Neural cell (in vitro differentiated cells): ENCODE results near the gene POLRMT. TPM values are rescaled to one million over a fixed set of nuclear protein-coding genes. Genes with fewer than 3 reads are reported as not detected.

Source experiments
- H2AFZ ChIP-seq: fragments of 200-600, 300-800 bp; sonication (generic), shearing (Covaris generic); 2 replicates; pipeline ENCODE4 v1.6.0; 2014; ENCODE audit warnings: low read depth, mild to moderate bottlenecking, antibody characterized with exemption, low read length, moderate library complexity
- H3F3A ChIP-seq: fragments of 200-600 bp; shearing (Covaris generic); 2 replicates; pipeline ENCODE4 v1.6.1; 2016; ENCODE audit warnings: mild to moderate bottlenecking, moderate library complexity, mixed read lengths, antibody characterized with exemption, low read length; ENCODE audit not compliant: insufficient read depth, poor library complexity, severe bottlenecking
- H3K27ac ChIP-seq: fragments of 200-600, 300-800 bp; sonication (generic), shearing (Covaris generic); 2 replicates; pipeline ENCODE4 v1.5.1; 2014; ENCODE audit warnings: mild to moderate bottlenecking, low read length, moderate library complexity
- H3K27me3 ChIP-seq: fragments of 300-800, 200-600 bp; sonication (generic), shearing (Covaris generic); 2 replicates; pipeline ENCODE4 v1.6.0; 2014; ENCODE audit warnings: mild to moderate bottlenecking, low read depth, low read length, moderate library complexity; ENCODE audit not compliant: insufficient read depth
- H3K36me3 ChIP-seq: fragments of 300-800, 200-600 bp; sonication (generic), shearing (Covaris generic); 2 replicates; pipeline ENCODE4 v1.5.1; 2014; ENCODE audit warnings: mild to moderate bottlenecking, antibody characterized with exemption, low read length, moderate library complexity; ENCODE audit not compliant: insufficient read depth
- H3K4me2 ChIP-seq: fragments of 300-800, 200-600 bp; sonication (generic), shearing (Covaris generic); 2 replicates; pipeline ENCODE4 v1.6.0; 2014; ENCODE audit warnings: mild to moderate bottlenecking, low read length
- H3K4me3 ChIP-seq: fragments of 300-800, 200-600 bp; sonication (generic), shearing (Covaris generic); 2 replicates; pipeline ENCODE4 v1.5.1; 2014; ENCODE audit warnings: mild to moderate bottlenecking, low read length, moderate library complexity
- H3K79me2 ChIP-seq: fragments of 200-600 bp; shearing (Covaris generic); replicated peaks from 2 replicates; pipeline ENCODE4 v1.6.0; 2014; ENCODE audit warnings: mild to moderate bottlenecking, low read length, moderate library complexity; ENCODE audit not compliant: insufficient read depth
- H3K9ac ChIP-seq: fragments of 300-800, 200-600 bp; sonication (generic), shearing (Covaris generic); 2 replicates; pipeline ENCODE4 v1.6.1; 2016; ENCODE audit warnings: mild to moderate bottlenecking, low read length, mixed read lengths
- H3K9me2 ChIP-seq: fragments of 200-600 bp; shearing (Covaris generic); 2 replicates; pipeline ENCODE4 v1.6.1; 2016; ENCODE audit warnings: mild to moderate bottlenecking, low read length, mixed read lengths; ENCODE audit not compliant: insufficient read depth
- H3K9me3 ChIP-seq: fragments of 200-600, 300-800 bp; sonication (generic), shearing (Covaris generic); 2 replicates; pipeline ENCODE4 v1.6.1; 2016; ENCODE audit warnings: mild to moderate bottlenecking, mixed run types, low read length, moderate library complexity, mixed read lengths
- H4K20me1 ChIP-seq: fragments of 200-600 bp; shearing (Covaris generic); 2 replicates; pipeline ENCODE4 v1.6.1; 2016; ENCODE audit warnings: mild to moderate bottlenecking, mixed run types; ENCODE audit not compliant: insufficient read depth
- EP300 ChIP-seq: fragments of 450-650 bp; conservative IDR thresholded peaks from 2 replicates; pipeline ENCODE4 v1.6.1; 2014; ENCODE audit warnings: antibody characterized with exemption, mild to moderate bottlenecking, moderate library complexity; ENCODE audit not compliant: poor library complexity, severe bottlenecking
- EZH2 ChIP-seq: fragments of 200-600, 300-800 bp; shearing (Covaris generic), sonication (generic); IDR thresholded peaks from 2 replicates; pipeline ENCODE4 v1.6.1; 2014; ENCODE audit warnings: antibody characterized with exemption, low read length, borderline replicate concordance, mild to moderate bottlenecking; ENCODE audit not compliant: insufficient read depth, poor library complexity, severe bottlenecking
- MXI1 ChIP-seq: fragments of 450-650 bp; conservative IDR thresholded peaks from 2 replicates; pipeline ENCODE4 v1.6.1; 2014; ENCODE audit warnings: antibody characterized with exemption, mild to moderate bottlenecking; ENCODE audit not compliant: poor library complexity, severe bottlenecking
- POLR2AphosphoS5 ChIP-seq: IDR thresholded peaks from 2 replicates; pipeline ENCODE4 v1.6.1; 2012
- RAD21 ChIP-seq: fragments of 450-650 bp; conservative IDR thresholded peaks from 2 replicates; pipeline ENCODE4 v1.6.1; 2014; ENCODE audit warnings: antibody characterized with exemption, mild to moderate bottlenecking, moderate library complexity
- SMC3 ChIP-seq: fragments of 450-650 bp; conservative IDR thresholded peaks from 2 replicates; pipeline ENCODE4 v1.6.1; 2014; ENCODE audit warnings: antibody characterized with exemption, mild to moderate bottlenecking, moderate library complexity; ENCODE audit not compliant: poor library complexity
- TAF1 ChIP-seq: IDR thresholded peaks from 2 replicates; pipeline ENCODE4 v1.6.1; 2012; ENCODE audit warnings: low read depth
- polyA plus RNA-seq: library from polyadenylated mRNA; depleted of rRNA; stranded (reverse); fragments of >200 nt; gene quantifications from 2 replicates; pipeline ENCODE4 v1.2.3, GENCODE V29; 2014
- TF ChIP-seq, protein P1 (sequence below): IDR thresholded peaks from 2 replicates; pipeline ENCODE4 v1.6.1; 2012; ENCODE audit warnings: borderline replicate concordance
- TF ChIP-seq, protein P2 (sequence below): fragments of 450-650 bp; IDR thresholded peaks from 2 replicates; pipeline ENCODE4 v1.5.1; 2014; ENCODE audit warnings: antibody characterized with exemption, mild to moderate bottlenecking, moderate library complexity; ENCODE audit not compliant: poor library complexity, severe bottlenecking

POLRMT gene
- polyA plus RNA-seq, 1 donor from 2014 or later: 28.3 TPM

DNA sequence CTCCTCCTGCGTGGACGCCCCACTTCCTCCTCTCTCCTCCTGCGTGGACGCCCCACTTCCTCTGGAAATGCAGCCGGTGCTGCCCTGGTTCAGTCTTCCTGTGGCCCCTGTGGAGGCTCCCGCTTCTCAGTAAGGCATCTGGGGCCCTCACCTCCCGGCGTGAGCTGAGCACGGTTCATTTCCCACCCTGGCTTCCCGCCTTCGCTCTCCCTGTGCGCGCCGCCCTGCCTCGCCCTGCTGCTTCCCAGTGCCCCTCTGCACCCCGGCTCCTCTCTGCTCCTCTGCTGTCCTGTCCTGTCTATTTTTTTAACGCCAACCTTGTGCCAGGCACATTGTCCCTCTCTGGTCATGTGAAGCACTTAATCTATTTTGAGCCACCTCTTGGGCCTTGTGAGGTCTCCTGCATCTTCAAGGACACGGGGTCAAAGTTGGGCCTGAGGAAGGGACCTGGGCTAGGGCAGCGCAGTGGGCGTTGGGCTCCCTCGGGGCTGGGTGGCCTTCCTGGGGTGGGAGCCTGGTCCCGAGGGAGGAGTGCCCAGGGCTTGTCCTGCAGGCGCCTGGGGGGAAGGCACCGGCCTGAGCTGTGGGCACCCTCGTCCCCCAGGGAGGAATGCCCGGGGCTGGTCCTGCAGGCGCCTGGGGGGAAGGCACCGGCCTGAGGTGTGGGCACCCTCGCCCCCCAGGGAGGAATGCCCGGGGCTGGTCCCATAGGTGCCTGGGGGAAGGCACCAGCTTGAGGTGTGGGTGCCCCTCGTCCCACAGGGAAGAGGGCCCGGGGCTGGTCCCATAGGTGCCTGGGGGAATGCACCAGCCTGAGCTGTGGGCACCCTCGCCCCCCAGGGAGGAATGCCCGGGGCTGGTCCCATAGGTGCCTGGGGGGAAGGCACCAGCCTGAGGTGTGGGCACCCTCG is 30.7 kb downstream of the POLRMT start:
- TF ChIP-seq EZH2 (no peak), EP300 (no peak), MXI1 (no peak), SMC3 (no peak), TAF1 (no peak), POLR2AphosphoS5 (no peak), RAD21 (no peak)
- TF ChIP-seq, protein P1, sequence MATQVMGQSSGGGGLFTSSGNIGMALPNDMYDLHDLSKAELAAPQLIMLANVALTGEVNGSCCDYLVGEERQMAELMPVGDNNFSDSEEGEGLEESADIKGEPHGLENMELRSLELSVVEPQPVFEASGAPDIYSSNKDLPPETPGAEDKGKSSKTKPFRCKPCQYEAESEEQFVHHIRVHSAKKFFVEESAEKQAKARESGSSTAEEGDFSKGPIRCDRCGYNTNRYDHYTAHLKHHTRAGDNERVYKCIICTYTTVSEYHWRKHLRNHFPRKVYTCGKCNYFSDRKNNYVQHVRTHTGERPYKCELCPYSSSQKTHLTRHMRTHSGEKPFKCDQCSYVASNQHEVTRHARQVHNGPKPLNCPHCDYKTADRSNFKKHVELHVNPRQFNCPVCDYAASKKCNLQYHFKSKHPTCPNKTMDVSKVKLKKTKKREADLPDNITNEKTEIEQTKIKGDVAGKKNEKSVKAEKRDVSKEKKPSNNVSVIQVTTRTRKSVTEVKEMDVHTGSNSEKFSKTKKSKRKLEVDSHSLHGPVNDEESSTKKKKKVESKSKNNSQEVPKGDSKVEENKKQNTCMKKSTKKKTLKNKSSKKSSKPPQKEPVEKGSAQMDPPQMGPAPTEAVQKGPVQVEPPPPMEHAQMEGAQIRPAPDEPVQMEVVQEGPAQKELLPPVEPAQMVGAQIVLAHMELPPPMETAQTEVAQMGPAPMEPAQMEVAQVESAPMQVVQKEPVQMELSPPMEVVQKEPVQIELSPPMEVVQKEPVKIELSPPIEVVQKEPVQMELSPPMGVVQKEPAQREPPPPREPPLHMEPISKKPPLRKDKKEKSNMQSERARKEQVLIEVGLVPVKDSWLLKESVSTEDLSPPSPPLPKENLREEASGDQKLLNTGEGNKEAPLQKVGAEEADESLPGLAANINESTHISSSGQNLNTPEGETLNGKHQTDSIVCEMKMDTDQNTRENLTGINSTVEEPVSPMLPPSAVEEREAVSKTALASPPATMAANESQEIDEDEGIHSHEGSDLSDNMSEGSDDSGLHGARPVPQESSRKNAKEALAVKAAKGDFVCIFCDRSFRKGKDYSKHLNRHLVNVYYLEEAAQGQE: no peak
- TF ChIP-seq, protein P2, sequence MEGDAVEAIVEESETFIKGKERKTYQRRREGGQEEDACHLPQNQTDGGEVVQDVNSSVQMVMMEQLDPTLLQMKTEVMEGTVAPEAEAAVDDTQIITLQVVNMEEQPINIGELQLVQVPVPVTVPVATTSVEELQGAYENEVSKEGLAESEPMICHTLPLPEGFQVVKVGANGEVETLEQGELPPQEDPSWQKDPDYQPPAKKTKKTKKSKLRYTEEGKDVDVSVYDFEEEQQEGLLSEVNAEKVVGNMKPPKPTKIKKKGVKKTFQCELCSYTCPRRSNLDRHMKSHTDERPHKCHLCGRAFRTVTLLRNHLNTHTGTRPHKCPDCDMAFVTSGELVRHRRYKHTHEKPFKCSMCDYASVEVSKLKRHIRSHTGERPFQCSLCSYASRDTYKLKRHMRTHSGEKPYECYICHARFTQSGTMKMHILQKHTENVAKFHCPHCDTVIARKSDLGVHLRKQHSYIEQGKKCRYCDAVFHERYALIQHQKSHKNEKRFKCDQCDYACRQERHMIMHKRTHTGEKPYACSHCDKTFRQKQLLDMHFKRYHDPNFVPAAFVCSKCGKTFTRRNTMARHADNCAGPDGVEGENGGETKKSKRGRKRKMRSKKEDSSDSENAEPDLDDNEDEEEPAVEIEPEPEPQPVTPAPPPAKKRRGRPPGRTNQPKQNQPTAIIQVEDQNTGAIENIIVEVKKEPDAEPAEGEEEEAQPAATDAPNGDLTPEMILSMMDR: no peak
- Histone ChIP-seq H3K9me3 (no peaks in the 10 kb centered on the region), H3K9me2 (no peaks in the 10 kb centered on the region), H3K4me2 (no peak overlapping the region), H4K20me1 (no peaks in the 10 kb centered on the region), H3K4me3 (no peak overlapping the region), H3K9ac (no peak overlapping the region), H3K27me3 (no peaks in the 10 kb centered on the region), H3K36me3 (no peaks in the 10 kb centered on the region), H3K79me2 (no peaks in the 10 kb centered on the region), H3F3A (no peaks in the 10 kb centered on the region), H3K27ac (no peak overlapping the region), H2AFZ (no peak overlapping the region)

DNA sequence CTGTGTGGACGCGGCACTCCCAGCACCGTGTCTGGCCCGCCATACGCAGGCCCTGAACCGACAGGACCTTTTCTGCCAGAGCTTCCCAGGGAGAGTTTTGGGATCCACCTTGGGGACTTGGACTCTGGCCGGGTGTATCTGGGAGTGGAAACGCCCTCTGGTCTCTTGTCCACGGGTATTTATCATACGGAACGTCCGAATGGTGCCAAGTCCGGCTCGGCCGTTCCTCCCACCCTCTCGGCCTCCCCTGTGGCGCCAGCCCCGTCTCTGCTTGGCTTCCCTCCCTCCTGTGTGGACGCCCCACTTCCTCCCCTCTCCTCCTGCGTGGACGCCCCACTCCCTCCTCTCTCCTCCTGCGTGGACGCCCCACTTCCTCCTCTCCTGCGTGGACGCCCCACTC is 31.5 kb downstream of the POLRMT start:
- H2AFZ ChIP-seq: no peak overlapping the region
- H3F3A ChIP-seq: no peaks in the 10 kb centered on the region
- no peaks in the 10 kb centered on the region for H4K20me1 ChIP-seq
- H3K27ac ChIP-seq: no peak overlapping the region
- TF ChIP-seq TAF1: no peak
- TF ChIP-seq, protein P1: no peak
- no peak for TF ChIP-seq EP300
- TF ChIP-seq EZH2: no peak
- TF ChIP-seq RAD21: no peak
- no peak for TF ChIP-seq SMC3
- TF ChIP-seq, protein P2: no peak
- TF ChIP-seq MXI1: no peak
- no peak for TF ChIP-seq POLR2AphosphoS5
- H3K79me2 ChIP-seq: no peaks in the 10 kb centered on the region
- H3K9me2 ChIP-seq: no peaks in the 10 kb centered on the region
- no peaks in the 10 kb centered on the region for H3K36me3 ChIP-seq
- no peaks in the 10 kb centered on the region for H3K9me3 ChIP-seq
- no peaks in the 10 kb centered on the region for H3K27me3 ChIP-seq
- no peak overlapping the region for H3K4me2 ChIP-seq
- no peak overlapping the region for H3K9ac ChIP-seq
- H3K4me3 ChIP-seq: no peak overlapping the region
